ENCODE data around the gene IQGAP2. TPM values are rescaled to one million over a fixed set of nuclear protein-coding genes. Genes with fewer than 3 reads are reported as not detected.

The IQGAP2 gene
- total RNA-seq, 1 experiment from 2014 or later, result 0.59 TPM

GRCh38 chr5:76388236-76388635 lies 14.8 kb upstream of the IQGAP2 start:
- ATAC-seq, result no peak
- TF ChIP-seq SIN3A (IDR thresholded peaks at IDR 0.05; ENCODE audit: borderline replicate concordance, insufficient read depth, low read depth, low read length) (no peak), TCF7L2 (IDR thresholded peaks at IDR 0.05; ENCODE audit: low read depth, low read length) (no peak), POLR2AphosphoS5 (IDR thresholded peaks at IDR 0.05; ENCODE audit: low read depth, low read length) (no peak)
- POLR2A ChIA-PET, result no interaction called here
- no peaks in the 10 kb centered on the region for H3K36me3 ChIP-seq (ENCODE audit: control insufficient read depth, insufficient read depth, low read length)
- H3K27me3 ChIP-seq (ENCODE audit: control insufficient read depth, insufficient read depth, low read length), result peaks cover 2% of the 10 kb centered on the region; the same call in 1 of the 2 replicates
- BruUV-seq (replicated peaks), result no TSS peak
- CTCF ChIA-PET, result no interaction called here
- no peak overlapping the region for H3K27ac ChIP-seq (ENCODE audit: low read length)
- H3K9me3 ChIP-seq (ENCODE audit: control insufficient read depth, insufficient read depth, low read depth, low read length), result no peaks in the 10 kb centered on the region
- DNase-seq (ENCODE audit: low read depth, low spot score), result no peak
- in situ Hi-C loops (cut with HindIII; ENCODE audit: low pct_unique_long_range_greater_than_20kb, low sequenced_read_pairs) (no loop called here), intact Hi-C loops (cut with micrococcal nuclease; ENCODE audit: unreplicated experiment) (no loop called here)
- H3K4me1 ChIP-seq (ENCODE audit: control insufficient read depth, insufficient read depth, low read length), result no peaks in the 10 kb centered on the region
- no peak overlapping the region for H3K4me3 ChIP-seq (ENCODE audit: low read depth in 2 of 2, low read length in 2 of 2)

GRCh38 chr5:76388791-76389512 lies 14.1 kb upstream of the IQGAP2 start:
- TF ChIP-seq POLR2AphosphoS5 (IDR thresholded peaks at IDR 0.05; ENCODE audit: low read depth, low read length), result no peak
- no peak for TF ChIP-seq SIN3A (IDR thresholded peaks at IDR 0.05; ENCODE audit: borderline replicate concordance, insufficient read depth, low read depth, low read length)
- no peak for TF ChIP-seq CTCF (IDR thresholded peaks at IDR 0.05)
- no peak for TF ChIP-seq TCF7L2 (IDR thresholded peaks at IDR 0.05; ENCODE audit: low read depth, low read length)
- ChIA-PET POLR2A (no interaction called here), CTCF (no interaction called here)
- no peak overlapping the region for H3K27ac ChIP-seq (ENCODE audit: low read length)
- no peak for ATAC-seq
- peaks cover 2% of the 10 kb centered on the region; the same call in 1 of the 2 replicates for H3K27me3 ChIP-seq (ENCODE audit: control insufficient read depth, insufficient read depth, low read length)
- no TSS peak for BruUV-seq (replicated peaks)
- DNase-seq (ENCODE audit: low read depth, low spot score), result no peak
- no peaks in the 10 kb centered on the region for H3K4me1 ChIP-seq (ENCODE audit: control insufficient read depth, insufficient read depth, low read length)
- intact Hi-C loops (cut with micrococcal nuclease; ENCODE audit: unreplicated experiment), result no loop called here
- H3K4me3 ChIP-seq (ENCODE audit: low read depth in 2 of 2, low read length in 2 of 2), result no peak overlapping the region
- in situ Hi-C loops (cut with HindIII; ENCODE audit: low pct_unique_long_range_greater_than_20kb, low sequenced_read_pairs), result no loop called here
- H3K9me3 ChIP-seq (ENCODE audit: control insufficient read depth, insufficient read depth, low read depth, low read length), result no peaks in the 10 kb centered on the region
- H3K36me3 ChIP-seq (ENCODE audit: control insufficient read depth, insufficient read depth, low read length), result no peaks in the 10 kb centered on the region

GRCh38 chr5:76389513-76390154 lies 13.5 kb upstream of the IQGAP2 start:
- ChIA-PET CTCF (no interaction called here), POLR2A (interaction anchor here (0.7 kb wide), 1 partner anchor 205 kb away, joined by 5 read pairs; no protein-coding TSS in a partner anchor)
- no peak for ATAC-seq
- TF ChIP-seq TCF7L2 (IDR thresholded peaks at IDR 0.05; ENCODE audit: low read depth, low read length) (no peak), CTCF (IDR thresholded peaks at IDR 0.05) (no peak), SIN3A (IDR thresholded peaks at IDR 0.05; ENCODE audit: borderline replicate concordance, insufficient read depth, low read depth, low read length) (no peak), POLR2AphosphoS5 (IDR thresholded peaks at IDR 0.05; ENCODE audit: low read depth, low read length) (no peak), REST (IDR thresholded peaks at IDR 0.05; ENCODE audit: insufficient read depth in 1 of 2, low read depth in 2 of 2, low read length in 1 of 2) (no peak)
- Histone ChIP-seq H3K4me1 (ENCODE audit: control insufficient read depth, insufficient read depth, low read length) (no peaks in the 10 kb centered on the region), H3K27me3 (ENCODE audit: control insufficient read depth, insufficient read depth, low read length) (peaks cover 2% of the 10 kb centered on the region; the same call in 1 of the 2 replicates), H3K36me3 (ENCODE audit: control insufficient read depth, insufficient read depth, low read length) (no peaks in the 10 kb centered on the region), H3K9me3 (ENCODE audit: control insufficient read depth, insufficient read depth, low read depth, low read length) (no peaks in the 10 kb centered on the region), H3K4me3 (ENCODE audit: low read depth in 2 of 2, low read length in 2 of 2) (no peak overlapping the region), H3K27ac (ENCODE audit: low read length) (no peak overlapping the region)
- in situ Hi-C loops (cut with HindIII; ENCODE audit: low pct_unique_long_range_greater_than_20kb, low sequenced_read_pairs), result no loop called here
- BruUV-seq (replicated peaks), result no TSS peak
- intact Hi-C loops (cut with micrococcal nuclease; ENCODE audit: unreplicated experiment), result no loop called here
- DNase-seq (ENCODE audit: low read depth, low spot score), result no peak
